HCT116 (cell line): Measurements from ENCODE around the gene MAPK4. TPM values are rescaled to one million over a fixed set of nuclear protein-coding genes. Genes with fewer than 3 reads are reported as not detected.

Experiments
- ATAC-seq: fragments of 200-7000 bp; cut with Tn5 transposase; 2 replicates; pipeline ENCODE4 v1.9.1; 2020; ENCODE audit warnings: mild to moderate bottlenecking, moderate library complexity
- BruUV-seq: library from RNA; stranded (reverse); fragments of 400-500 nt; replicated peaks from 2 replicates; lab custom pipeline; 2021; lab: Mats Ljungman, UMichigan
- CTCF ChIA-PET: fragments of 300-600 bp; sonication (Branson Sonifier 250); formaldehyde crosslinking; loops from one replicate; lab custom pipeline; 2021; ENCODE audit warnings: antibody characterized with exemption; lab: Charles Lee
- POLR2A ChIA-PET: fragments of 300-600, 350-600 bp; sonication (Branson Sonifier 250); formaldehyde crosslinking; loops from one replicate; lab custom pipeline; 2021; ENCODE audit warnings: antibody characterized with exemption; lab: Charles Lee
- RAD21 ChIA-PET, 2 experiments: fragments of 300-600 bp; sonication (Branson Sonifier 250); formaldehyde crosslinking; loops; one replicate each; lab custom pipeline; 2023; ENCODE audit warnings: low total read pairs in 2 of 2; ENCODE audit not compliant: uncharacterized antibody in 2 of 2, unreplicated experiment in 2 of 2, low non-redundant PET in 1 of 2; lab: Charles Lee
- DNase-seq: peaks from one replicate; pipeline ENCODE4 v3.0.0-alpha.2; 2010; ENCODE audit warnings: low read depth, low spot score
- H2AFZ ChIP-seq: fragments of 200-600 bp; shearing (Covaris generic), sonication (generic); 2 replicates; pipeline ENCODE4 v1.6.1; 2017; ENCODE audit warnings: low read depth, mixed run types, mixed read lengths, antibody characterized with exemption, low read length; ENCODE audit not compliant: poor library complexity, severe bottlenecking
- H3K27ac ChIP-seq: 2 replicates; pipeline ENCODE4 v1.5.1; 2012; ENCODE audit warnings: low read depth, low read length
- H3K27me3 ChIP-seq: fragments of 200-600 bp; sonication (generic); 2 replicates; pipeline ENCODE4 v1.6.1; 2016; ENCODE audit warnings: mixed run types, low read length, mixed read lengths; ENCODE audit not compliant: insufficient read depth
- H3K36me3 ChIP-seq, 2 experiments: fragments of 200-500 bp in 1 of 2; fragments of 200-600 bp in 1 of 2; sonication (Bioruptor generic) in 1 of 2; sonication (generic) in 1 of 2; 2 replicates each; pipeline versions ENCODE4 v1.5.1 to v1.6.1; 2014 to 2016; ENCODE audit warnings: low read length in 2 of 2, inconsistent platforms in 1 of 2, mixed read lengths in 1 of 2, mixed run types in 1 of 2; ENCODE audit not compliant: insufficient read depth in 2 of 2, control insufficient read depth in 1 of 2
- H3K4me1 ChIP-seq, 2 experiments: fragments of 200-600 bp in 1 of 2; sonication (generic) in 1 of 2; 2 replicates each; pipeline versions ENCODE4 v1.5.1 to v1.6.1; 2012 to 2017; ENCODE audit warnings: low read length in 2 of 2, inconsistent platforms in 1 of 2, mild to moderate bottlenecking in 1 of 2, mixed read lengths in 1 of 2, mixed run types in 1 of 2, moderate library complexity in 1 of 2; ENCODE audit not compliant: insufficient read depth in 2 of 2, control insufficient read depth in 1 of 2
- H3K4me2 ChIP-seq: fragments of 200-600 bp; sonication (generic); 2 replicates; pipeline ENCODE4 v1.6.1; 2017; ENCODE audit warnings: mixed run types, low read length, mixed read lengths
- H3K4me3 ChIP-seq, 2 experiments: fragments of 200-600 bp in 1 of 2; sonication (generic) in 1 of 2; replicated peaks in 1 of 2; 2 replicates each; pipeline ENCODE4 v1.5.1; 2011 to 2016; ENCODE audit warnings: low read length in 2 of 2, control low read depth in 1 of 2, low read depth in 1 of 2, mild to moderate bottlenecking in 1 of 2, mixed read lengths in 1 of 2, mixed run types in 1 of 2
- H3K79me2 ChIP-seq: fragments of 200-600 bp; sonication (generic); 2 replicates; pipeline ENCODE4 v1.6.1; 2017; ENCODE audit warnings: mild to moderate bottlenecking, mixed run types, low read length, moderate library complexity, mixed read lengths; ENCODE audit not compliant: insufficient read depth
- H3K9ac ChIP-seq: fragments of 200-600 bp; sonication (generic); 2 replicates; pipeline ENCODE4 v1.6.1; 2016; ENCODE audit warnings: low read length, mixed read lengths
- H3K9me2 ChIP-seq: fragments of 200-600 bp; sonication (generic), shearing (Covaris generic); 2 replicates; pipeline ENCODE4 v1.6.1; 2017; ENCODE audit warnings: mixed run types, mild to moderate bottlenecking, moderate library complexity; ENCODE audit not compliant: insufficient read depth
- H3K9me3 ChIP-seq, 2 experiments: fragments of 200-500 bp in 1 of 2; fragments of 200-600 bp in 1 of 2; sonication (Bioruptor generic) in 1 of 2; sonication (generic) in 1 of 2; 2 replicates each; pipeline ENCODE4 v1.6.1; 2014 to 2017; ENCODE audit warnings: low read length in 2 of 2, mixed read lengths in 2 of 2, inconsistent platforms in 1 of 2, low read depth in 1 of 2, mild to moderate bottlenecking in 1 of 2, mixed run types in 1 of 2, moderate library complexity in 1 of 2; ENCODE audit not compliant: control insufficient read depth in 1 of 2, insufficient read depth in 1 of 2
- H4K20me1 ChIP-seq: fragments of 200-600 bp; sonication (generic), shearing (Covaris generic); 2 replicates; pipeline ENCODE4 v1.6.1; 2017; ENCODE audit warnings: mixed run types, mild to moderate bottlenecking, moderate library complexity; ENCODE audit not compliant: insufficient read depth
- CBX3 ChIP-seq: IDR thresholded peaks from 2 replicates; pipeline ENCODE4 v1.6.1; 2012; ENCODE audit warnings: low read depth
- ELF1 ChIP-seq: IDR thresholded peaks from 2 replicates; pipeline ENCODE4 v1.6.1; 2012; ENCODE audit warnings: low read depth, borderline replicate concordance
- EZH2 ChIP-seq: fragments of 200-600 bp; sonication (generic); IDR thresholded peaks from 2 replicates; pipeline ENCODE4 v1.6.1; 2017; ENCODE audit warnings: antibody characterized with exemption, mixed run types
- JUND ChIP-seq: IDR thresholded peaks from 2 replicates; pipeline ENCODE4 v1.6.1; 2012
- POLR2A ChIP-seq: IDR thresholded peaks from 2 replicates; pipeline ENCODE4 v1.7.0; 2011; ENCODE audit warnings: borderline replicate concordance; ENCODE audit not compliant: insufficient read depth, insufficient read length; ENCODE audit errors: extremely low read depth
- POLR2AphosphoS5 ChIP-seq: IDR thresholded peaks from 2 replicates; pipeline ENCODE4 v1.6.1; 2011; ENCODE audit warnings: mild to moderate bottlenecking, low read depth, low read length, moderate library complexity
- SIN3A ChIP-seq: IDR thresholded peaks from 2 replicates; pipeline ENCODE4 v1.6.1; 2012; ENCODE audit warnings: low read depth
- YY1 ChIP-seq: IDR thresholded peaks from 2 replicates; pipeline ENCODE4 v1.6.1; 2011; ENCODE audit warnings: low read length, low read depth, moderate library complexity, mild to moderate bottlenecking; ENCODE audit not compliant: insufficient replicate concordance; ENCODE audit errors: extremely low read depth
- ZFX ChIP-seq: fragments of 450-650 bp; IDR thresholded peaks from 2 replicates; pipeline ENCODE4 v1.6.1; 2017
- intact Hi-C: fragments of 100-400 bp; cut with micrococcal nuclease; formaldehyde crosslinking; loops from 2 replicates; pipeline ENCODE4 v1.10.0; 2022
- total RNA-seq: library from RNA; stranded (reverse); gene quantifications from one replicate; pipeline ENCODE4 v1.2.1, GENCODE V29; 2021; ENCODE audit not compliant: unreplicated experiment
- TF ChIP-seq, protein P1 (sequence below): IDR thresholded peaks from 2 replicates; pipeline ENCODE4 v1.6.1; 2012
- TF ChIP-seq, protein P2 (sequence below), 3 experiments: fragments of 200-600 bp in 1 of 3; sonication (generic) in 1 of 3; IDR thresholded peaks in 2 of 3; conservative IDR thresholded peaks in 1 of 3; 2 replicates each; pipeline ENCODE4 v1.5.1; 2012 to 2017; ENCODE audit warnings: low read depth in 2 of 3, low read length in 2 of 3, antibody characterized with exemption in 1 of 3, borderline replicate concordance in 1 of 3, control low read depth in 1 of 3, mild to moderate bottlenecking in 1 of 3, mixed read lengths in 1 of 3, mixed run types in 1 of 3, moderate library complexity in 1 of 3; ENCODE audit not compliant: insufficient read depth in 1 of 3
- TF ChIP-seq, protein P3 (sequence below): IDR thresholded peaks from 2 replicates; pipeline ENCODE4 v1.6.1; 2011; ENCODE audit warnings: mild to moderate bottlenecking, low read length, moderate library complexity; ENCODE audit not compliant: insufficient replicate concordance; ENCODE audit errors: extremely low read depth

MAPK4 gene
- total RNA-seq, 1 experiment from 2014 or later = 0.89 TPM

DNA sequence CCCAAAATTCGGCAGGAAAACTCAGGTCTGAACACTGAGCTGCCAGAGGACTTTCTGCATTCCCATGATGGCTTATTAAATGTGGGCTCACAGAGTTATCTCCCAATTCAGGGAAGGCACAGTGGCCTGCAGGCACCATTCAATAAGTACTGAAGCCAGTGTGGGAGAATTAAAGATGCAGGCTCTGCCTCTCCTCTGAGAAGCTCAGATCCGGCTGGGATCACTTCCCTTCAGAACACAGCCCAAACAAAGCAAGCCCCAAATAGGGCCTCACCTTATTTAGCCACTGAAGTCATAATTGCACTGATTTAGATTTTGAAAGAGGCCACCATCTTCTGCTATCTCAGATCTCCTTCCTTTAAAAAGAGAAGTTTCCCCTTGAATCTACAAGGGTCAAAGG, 94.3 kb downstream of the MAPK4 start:
- Histone ChIP-seq H2AFZ (no peak overlapping the region), H4K20me1 (no peaks in the 10 kb centered on the region), H3K27me3 (no peaks in the 10 kb centered on the region), H3K4me1 (peaks cover 0 to 4% of the 10 kb centered on the region in 2 experiments; a peak in 1 of 4 replicates), H3K9ac (no peak overlapping the region), H3K9me3 (no peaks in the 10 kb centered on the region), H3K36me3 (no peaks in the 10 kb centered on the region), H3K4me3 (no peak overlapping the region), H3K4me2 (no peak overlapping the region), H3K9me2 (no peaks in the 10 kb centered on the region), H3K27ac (no peak overlapping the region), H3K79me2 (no peaks in the 10 kb centered on the region)
- RAD21 ChIA-PET = no interaction called here
- intact Hi-C loops = no loop called here
- DNase-seq (no peak), ATAC-seq (no peak)
- TF ChIP-seq, protein P1, sequence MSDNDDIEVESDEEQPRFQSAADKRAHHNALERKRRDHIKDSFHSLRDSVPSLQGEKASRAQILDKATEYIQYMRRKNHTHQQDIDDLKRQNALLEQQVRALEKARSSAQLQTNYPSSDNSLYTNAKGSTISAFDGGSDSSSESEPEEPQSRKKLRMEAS = no peak
- TF ChIP-seq CBX3 (no peak), JUND (no peak)
- POLR2A ChIA-PET = no interaction called here
- BruUV-seq = no TSS peak
- CTCF ChIA-PET = interaction anchor here (1.5 kb wide), 1 partner anchor 10 kb away, joined by 3 read pairs; no protein-coding TSS in a partner anchor

DNA sequence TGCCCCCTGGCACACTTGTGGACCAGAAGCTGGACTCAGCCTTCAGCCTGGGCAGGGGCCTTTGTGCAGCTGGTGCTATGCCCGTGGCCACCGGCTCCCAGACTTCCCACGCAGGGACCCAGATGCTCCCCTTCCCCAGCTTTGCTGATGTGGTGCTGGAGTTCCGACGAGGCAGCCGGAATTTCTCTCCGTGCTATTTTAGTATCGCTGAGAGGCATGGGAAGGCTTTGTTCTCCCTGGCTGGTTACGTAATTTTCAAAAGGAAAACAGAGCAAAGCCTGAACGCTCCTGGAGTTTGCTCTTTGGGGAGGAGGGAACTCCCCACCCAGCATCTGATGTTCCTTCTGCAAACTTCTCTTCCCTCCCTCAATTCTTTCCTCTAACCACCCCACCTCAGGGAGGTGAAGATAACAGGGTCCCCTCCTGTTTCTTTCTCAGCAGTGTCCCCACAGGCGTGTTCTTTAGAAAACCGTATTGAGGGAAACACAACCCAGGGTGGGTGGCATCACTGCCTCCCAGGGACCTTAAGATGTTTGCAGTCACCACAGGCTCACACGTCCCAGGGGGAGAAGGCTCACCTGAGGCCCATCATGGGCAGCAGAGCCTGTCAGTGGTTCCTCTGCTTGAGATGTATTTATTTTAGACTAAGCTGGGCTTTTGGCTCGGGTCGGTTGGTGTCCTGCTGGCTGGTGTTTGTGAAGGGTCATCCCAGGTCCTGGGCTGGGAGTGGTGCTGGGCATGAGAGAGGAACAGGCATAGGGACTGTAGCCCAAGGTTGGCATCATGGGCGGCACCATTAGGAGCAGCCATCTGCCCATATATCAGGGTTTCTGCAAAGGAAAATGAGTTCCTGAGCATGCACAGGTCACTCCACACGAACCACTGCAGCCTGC, 95.0 kb downstream of the MAPK4 start:
- RAD21 ChIA-PET = no interaction called here
- Histone ChIP-seq H3K36me3 (no peaks in the 10 kb centered on the region), H3K4me1 (peaks cover 0 to 11% of the 10 kb centered on the region in 2 experiments; a peak in 2 of 4 replicates), H3K9me3 (no peaks in the 10 kb centered on the region), H3K27ac (no peak overlapping the region), H4K20me1 (no peaks in the 10 kb centered on the region), H3K4me2 (no peak overlapping the region), H3K79me2 (no peaks in the 10 kb centered on the region), H3K9ac (no peak overlapping the region), H3K4me3 (no peak overlapping the region), H3K27me3 (no peaks in the 10 kb centered on the region), H2AFZ (no peak overlapping the region), H3K9me2 (no peaks in the 10 kb centered on the region)
- BruUV-seq = no TSS peak
- DNase-seq (no peak), ATAC-seq (no peak)
- POLR2A ChIA-PET = no interaction called here
- intact Hi-C loops = no loop called here
- CTCF ChIA-PET = no interaction called here
- TF ChIP-seq ELF1 (no peak), SIN3A (no peak), POLR2AphosphoS5 (no peak), ZFX (no peak), YY1 (no peak), EZH2 (no peak), POLR2A (no peak)
- TF ChIP-seq, protein P2, sequence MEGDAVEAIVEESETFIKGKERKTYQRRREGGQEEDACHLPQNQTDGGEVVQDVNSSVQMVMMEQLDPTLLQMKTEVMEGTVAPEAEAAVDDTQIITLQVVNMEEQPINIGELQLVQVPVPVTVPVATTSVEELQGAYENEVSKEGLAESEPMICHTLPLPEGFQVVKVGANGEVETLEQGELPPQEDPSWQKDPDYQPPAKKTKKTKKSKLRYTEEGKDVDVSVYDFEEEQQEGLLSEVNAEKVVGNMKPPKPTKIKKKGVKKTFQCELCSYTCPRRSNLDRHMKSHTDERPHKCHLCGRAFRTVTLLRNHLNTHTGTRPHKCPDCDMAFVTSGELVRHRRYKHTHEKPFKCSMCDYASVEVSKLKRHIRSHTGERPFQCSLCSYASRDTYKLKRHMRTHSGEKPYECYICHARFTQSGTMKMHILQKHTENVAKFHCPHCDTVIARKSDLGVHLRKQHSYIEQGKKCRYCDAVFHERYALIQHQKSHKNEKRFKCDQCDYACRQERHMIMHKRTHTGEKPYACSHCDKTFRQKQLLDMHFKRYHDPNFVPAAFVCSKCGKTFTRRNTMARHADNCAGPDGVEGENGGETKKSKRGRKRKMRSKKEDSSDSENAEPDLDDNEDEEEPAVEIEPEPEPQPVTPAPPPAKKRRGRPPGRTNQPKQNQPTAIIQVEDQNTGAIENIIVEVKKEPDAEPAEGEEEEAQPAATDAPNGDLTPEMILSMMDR (IDR thresholded peaks at IDR 0.05 in 2 of 3, conservative IDR thresholded peaks at IDR 0.05 in 1 of 3; ENCODE audit: borderline replicate concordance in 1 of 3, insufficient read depth in 1 of 3, low read depth in 2 of 3, low read length in 2 of 3) = no peak
- TF ChIP-seq, protein P1 = no peak
- TF ChIP-seq, protein P3, sequence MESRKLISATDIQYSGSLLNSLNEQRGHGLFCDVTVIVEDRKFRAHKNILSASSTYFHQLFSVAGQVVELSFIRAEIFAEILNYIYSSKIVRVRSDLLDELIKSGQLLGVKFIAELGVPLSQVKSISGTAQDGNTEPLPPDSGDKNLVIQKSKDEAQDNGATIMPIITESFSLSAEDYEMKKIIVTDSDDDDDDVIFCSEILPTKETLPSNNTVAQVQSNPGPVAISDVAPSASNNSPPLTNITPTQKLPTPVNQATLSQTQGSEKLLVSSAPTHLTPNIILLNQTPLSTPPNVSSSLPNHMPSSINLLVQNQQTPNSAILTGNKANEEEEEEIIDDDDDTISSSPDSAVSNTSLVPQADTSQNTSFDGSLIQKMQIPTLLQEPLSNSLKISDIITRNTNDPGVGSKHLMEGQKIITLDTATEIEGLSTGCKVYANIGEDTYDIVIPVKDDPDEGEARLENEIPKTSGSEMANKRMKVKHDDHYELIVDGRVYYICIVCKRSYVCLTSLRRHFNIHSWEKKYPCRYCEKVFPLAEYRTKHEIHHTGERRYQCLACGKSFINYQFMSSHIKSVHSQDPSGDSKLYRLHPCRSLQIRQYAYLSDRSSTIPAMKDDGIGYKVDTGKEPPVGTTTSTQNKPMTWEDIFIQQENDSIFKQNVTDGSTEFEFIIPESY = no peak
